HepG2 (cell line): Measurements from ENCODE around the gene IGFN1.

Source experiments
- GABPA ChIP-seq, 2 experiments: IDR thresholded peaks; 2 replicates each; pipeline ENCODE4 v1.6.1; 2011 to 2016; ENCODE audit warnings: low read depth in 2 of 2, low read length in 1 of 2, missing biosample characterization in 1 of 2, missing genetic modification characterization in 1 of 2
- IKZF4 ChIP-seq: sonication (generic); formaldehyde crosslinking; IDR thresholded peaks from 2 replicates; pipeline ENCODE4 v1.5.1; 2020; ENCODE audit warnings: borderline replicate concordance, mild to moderate bottlenecking, low read depth, missing genetic modification reagents; ENCODE audit errors: not compliant biosample characterization
- RARG ChIP-seq: sonication (generic); formaldehyde crosslinking; IDR thresholded peaks from 2 replicates; pipeline ENCODE4 v1.4.0; 2020; ENCODE audit warnings: low read depth, mild to moderate bottlenecking, missing genetic modification reagents
- RBM22 ChIP-seq: fragments of 200-400 bp; formaldehyde crosslinking; optimal IDR thresholded peaks from 2 replicates; pipeline ENCODE3; 2017; ENCODE audit warnings: mild to moderate bottlenecking, low read length, moderate library complexity
- RFX5 ChIP-seq: IDR thresholded peaks from 2 replicates; pipeline ENCODE4 v1.6.1; 2011; ENCODE audit warnings: low read depth, low read length, improper control_type of control experiment
- RXRA ChIP-seq: sonication (generic); formaldehyde crosslinking; IDR thresholded peaks from 2 replicates; pipeline ENCODE4 v1.5.1; 2020; ENCODE audit warnings: missing genetic modification reagents
- SMYD3 ChIP-seq: sonication (generic); formaldehyde crosslinking; IDR thresholded peaks from 2 replicates; pipeline ENCODE4 v1.8.1; 2023; ENCODE audit warnings: mild to moderate bottlenecking, missing genetic modification reagents
- ZNF766 ChIP-seq: sonication (generic); formaldehyde crosslinking; IDR thresholded peaks from 2 replicates; pipeline ENCODE4 v1.5.0; 2020; ENCODE audit warnings: missing genetic modification reagents, borderline replicate concordance
- TF ChIP-seq, protein P1 (sequence below): sonication (generic); formaldehyde crosslinking; IDR thresholded peaks from 2 replicates; pipeline ENCODE4 v1.4.0; 2020; ENCODE audit warnings: mild to moderate bottlenecking, missing genetic modification reagents
- TF ChIP-seq, protein P2 (sequence below): sonication (generic); formaldehyde crosslinking; IDR thresholded peaks from 2 replicates; pipeline ENCODE4 v1.5.0; 2020; ENCODE audit warnings: mild to moderate bottlenecking, missing genetic modification reagents, moderate library complexity

DNA sequence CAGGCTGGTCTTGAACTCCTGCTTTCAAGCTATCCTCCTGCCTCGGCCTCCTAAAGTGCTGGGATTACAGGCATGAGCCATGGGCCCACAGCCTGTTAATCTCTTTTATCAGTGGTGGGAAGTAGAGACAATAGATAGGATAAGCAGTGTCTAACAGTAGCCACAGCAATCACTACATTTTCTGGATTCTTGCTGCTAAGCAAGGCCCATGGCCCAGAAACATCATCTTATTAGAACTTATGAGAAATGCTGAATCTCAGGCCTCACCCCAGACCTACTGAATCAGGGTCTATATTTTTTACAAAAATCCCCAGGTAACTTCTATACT lies 29.7 kb downstream of the IGFN1 start:
- TF ChIP-seq GABPA (IDR thresholded peaks at IDR 0.05; ENCODE audit: low read depth, low read length) (no peak), GABPA (CRISPR knock-in tag; IDR thresholded peaks at IDR 0.05; ENCODE audit: low read depth) (no peak), IKZF4 (CRISPR knock-in tag) (no peak), RFX5 (no peak), SMYD3 (no peak), ZNF766 (no peak), RARG (CRISPR knock-in tag) (no peak), RBM22 (no peak), RXRA (CRISPR knock-in tag) (no peak)
- TF ChIP-seq, protein P1, sequence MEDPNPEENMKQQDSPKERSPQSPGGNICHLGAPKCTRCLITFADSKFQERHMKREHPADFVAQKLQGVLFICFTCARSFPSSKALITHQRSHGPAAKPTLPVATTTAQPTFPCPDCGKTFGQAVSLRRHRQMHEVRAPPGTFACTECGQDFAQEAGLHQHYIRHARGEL, result no peak
- TF ChIP-seq, protein P2, sequence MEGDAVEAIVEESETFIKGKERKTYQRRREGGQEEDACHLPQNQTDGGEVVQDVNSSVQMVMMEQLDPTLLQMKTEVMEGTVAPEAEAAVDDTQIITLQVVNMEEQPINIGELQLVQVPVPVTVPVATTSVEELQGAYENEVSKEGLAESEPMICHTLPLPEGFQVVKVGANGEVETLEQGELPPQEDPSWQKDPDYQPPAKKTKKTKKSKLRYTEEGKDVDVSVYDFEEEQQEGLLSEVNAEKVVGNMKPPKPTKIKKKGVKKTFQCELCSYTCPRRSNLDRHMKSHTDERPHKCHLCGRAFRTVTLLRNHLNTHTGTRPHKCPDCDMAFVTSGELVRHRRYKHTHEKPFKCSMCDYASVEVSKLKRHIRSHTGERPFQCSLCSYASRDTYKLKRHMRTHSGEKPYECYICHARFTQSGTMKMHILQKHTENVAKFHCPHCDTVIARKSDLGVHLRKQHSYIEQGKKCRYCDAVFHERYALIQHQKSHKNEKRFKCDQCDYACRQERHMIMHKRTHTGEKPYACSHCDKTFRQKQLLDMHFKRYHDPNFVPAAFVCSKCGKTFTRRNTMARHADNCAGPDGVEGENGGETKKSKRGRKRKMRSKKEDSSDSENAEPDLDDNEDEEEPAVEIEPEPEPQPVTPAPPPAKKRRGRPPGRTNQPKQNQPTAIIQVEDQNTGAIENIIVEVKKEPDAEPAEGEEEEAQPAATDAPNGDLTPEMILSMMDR, result no peak
